ENCODE measurements around the gene CTNNA3.

CTNNA3 gene

DNA sequence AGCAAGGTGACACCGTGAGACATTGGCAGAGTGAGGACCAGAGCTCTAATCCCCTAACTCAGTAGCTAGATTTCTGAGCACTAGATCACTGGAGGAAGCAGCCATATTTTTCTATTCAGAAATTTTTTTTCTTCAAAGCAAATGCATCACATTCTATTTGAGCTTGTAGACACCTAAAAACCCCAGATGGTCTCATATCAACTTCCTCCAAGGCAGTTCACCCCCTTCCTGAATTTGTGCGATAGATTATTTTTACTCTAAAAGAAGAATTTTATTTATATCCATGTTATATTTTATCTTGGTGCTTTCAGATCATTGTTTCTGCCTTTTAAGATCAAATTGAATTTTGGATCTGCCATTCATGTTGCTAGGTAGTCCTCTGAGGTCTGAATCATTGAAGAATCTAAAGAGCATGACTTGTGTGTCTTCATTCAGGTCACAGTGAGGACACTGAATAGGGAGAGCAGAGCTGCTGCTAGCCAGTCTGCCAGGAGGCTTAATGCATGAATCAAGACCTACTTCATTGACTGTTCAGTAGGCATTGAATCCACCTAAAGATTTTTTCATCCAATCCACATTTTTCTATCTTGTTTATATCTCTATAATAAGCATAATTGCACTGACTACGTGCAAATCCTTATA, 863.1 kb downstream of the CTNNA3 start:
- no peaks in the 10 kb centered on the region for H3K36me3 ChIP-seq (ENCODE audit: control insufficient read depth, low read length)
- H3K9me3 ChIP-seq (ENCODE audit: control insufficient read depth, insufficient read depth, low read length): no peaks in the 10 kb centered on the region
- no peaks in the 10 kb centered on the region for H3K9me2 ChIP-seq (replicated peaks; ENCODE audit: control insufficient read depth, low read length)
- H3K4me1 ChIP-seq (ENCODE audit: control insufficient read depth, low read length): no peaks in the 10 kb centered on the region
- no peak overlapping the region for H3K4me3 ChIP-seq (ENCODE audit: low read length)
- H3K79me2 ChIP-seq (ENCODE audit: control insufficient read depth, low read length): no peaks in the 10 kb centered on the region
- H4K20me1 ChIP-seq (ENCODE audit: control insufficient read depth, insufficient read depth, low read depth, low read length): no peaks in the 10 kb centered on the region
- no peaks in the 10 kb centered on the region for H3K27me3 ChIP-seq (ENCODE audit: control insufficient read depth, low read length)
- H3K27ac ChIP-seq (ENCODE audit: low read depth, low read length): no peak overlapping the region
- TF ChIP-seq, protein P1, sequence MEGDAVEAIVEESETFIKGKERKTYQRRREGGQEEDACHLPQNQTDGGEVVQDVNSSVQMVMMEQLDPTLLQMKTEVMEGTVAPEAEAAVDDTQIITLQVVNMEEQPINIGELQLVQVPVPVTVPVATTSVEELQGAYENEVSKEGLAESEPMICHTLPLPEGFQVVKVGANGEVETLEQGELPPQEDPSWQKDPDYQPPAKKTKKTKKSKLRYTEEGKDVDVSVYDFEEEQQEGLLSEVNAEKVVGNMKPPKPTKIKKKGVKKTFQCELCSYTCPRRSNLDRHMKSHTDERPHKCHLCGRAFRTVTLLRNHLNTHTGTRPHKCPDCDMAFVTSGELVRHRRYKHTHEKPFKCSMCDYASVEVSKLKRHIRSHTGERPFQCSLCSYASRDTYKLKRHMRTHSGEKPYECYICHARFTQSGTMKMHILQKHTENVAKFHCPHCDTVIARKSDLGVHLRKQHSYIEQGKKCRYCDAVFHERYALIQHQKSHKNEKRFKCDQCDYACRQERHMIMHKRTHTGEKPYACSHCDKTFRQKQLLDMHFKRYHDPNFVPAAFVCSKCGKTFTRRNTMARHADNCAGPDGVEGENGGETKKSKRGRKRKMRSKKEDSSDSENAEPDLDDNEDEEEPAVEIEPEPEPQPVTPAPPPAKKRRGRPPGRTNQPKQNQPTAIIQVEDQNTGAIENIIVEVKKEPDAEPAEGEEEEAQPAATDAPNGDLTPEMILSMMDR (IDR thresholded peaks at IDR 0.05; ENCODE audit: low read depth, low read length, poor library complexity, severe bottlenecking): no peak
- no peak for TF ChIP-seq EZH2phosphoT487 (IDR thresholded peaks at IDR 0.05; ENCODE audit: borderline replicate concordance, low read length)
- H3K4me2 ChIP-seq (ENCODE audit: low read length): no peak overlapping the region
- no peaks in the 10 kb centered on the region for H3F3A ChIP-seq (ENCODE audit: control insufficient read depth, insufficient read depth)

DNA sequence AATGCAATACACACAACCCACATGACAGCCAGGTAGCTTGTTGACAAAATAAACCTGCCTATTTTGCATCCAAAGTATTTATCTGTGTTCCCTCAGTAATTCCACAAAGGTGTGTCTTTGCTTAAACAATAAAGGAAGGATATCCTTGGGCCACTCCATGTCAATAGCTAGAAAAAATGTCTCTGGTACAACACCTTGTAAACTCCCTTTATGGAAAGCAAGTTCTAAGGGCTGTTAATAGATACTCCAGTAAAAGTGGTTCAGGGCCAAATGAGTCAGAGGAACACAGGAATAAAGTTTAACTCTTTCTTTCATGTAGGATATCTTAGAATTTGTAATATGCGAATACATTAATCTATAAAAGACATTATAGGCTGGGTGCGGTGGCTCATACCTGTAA, 867.0 kb downstream of the CTNNA3 start:
- Histone ChIP-seq H4K20me1 (ENCODE audit: control insufficient read depth, insufficient read depth, low read depth, low read length) (no peaks in the 10 kb centered on the region), H3K9me3 (ENCODE audit: control insufficient read depth, insufficient read depth, low read length) (no peaks in the 10 kb centered on the region), H3K36me3 (ENCODE audit: control insufficient read depth, low read length) (no peaks in the 10 kb centered on the region), H3K9me2 (replicated peaks; ENCODE audit: control insufficient read depth, low read length) (no peaks in the 10 kb centered on the region), H3K4me1 (ENCODE audit: control insufficient read depth, low read length) (no peaks in the 10 kb centered on the region), H3F3A (ENCODE audit: control insufficient read depth, insufficient read depth) (no peaks in the 10 kb centered on the region), H3K79me2 (ENCODE audit: control insufficient read depth, low read length) (no peaks in the 10 kb centered on the region), H3K4me2 (ENCODE audit: low read length) (no peak overlapping the region), H3K27ac (ENCODE audit: low read depth, low read length) (no peak overlapping the region), H3K4me3 (ENCODE audit: low read length) (no peak overlapping the region), H3K27me3 (ENCODE audit: control insufficient read depth, low read length) (no peaks in the 10 kb centered on the region)
- TF ChIP-seq, protein P1 (IDR thresholded peaks at IDR 0.05; ENCODE audit: low read depth, low read length, poor library complexity, severe bottlenecking): no peak
- TF ChIP-seq EZH2phosphoT487 (IDR thresholded peaks at IDR 0.05; ENCODE audit: borderline replicate concordance, low read length): no peak

GRCh38 chr10:66827353-66827752, 868.6 kb downstream of the CTNNA3 start:
- no peaks in the 10 kb centered on the region for H3K79me2 ChIP-seq (ENCODE audit: control insufficient read depth, low read length)
- H3K27ac ChIP-seq (ENCODE audit: low read depth, low read length): no peak overlapping the region

More at GRCh38 chr10:66827353-66827752, 868.6 kb downstream of the CTNNA3 start:
- Histone ChIP-seq H3K4me2 (ENCODE audit: low read length) (no peak overlapping the region), H3K9me3 (ENCODE audit: control insufficient read depth, insufficient read depth, low read length) (no peaks in the 10 kb centered on the region), H4K20me1 (ENCODE audit: control insufficient read depth, insufficient read depth, low read depth, low read length) (no peaks in the 10 kb centered on the region), H3K4me3 (ENCODE audit: low read length) (no peak overlapping the region), H3K4me1 (ENCODE audit: control insufficient read depth, low read length) (no peaks in the 10 kb centered on the region), H3K36me3 (ENCODE audit: control insufficient read depth, low read length) (no peaks in the 10 kb centered on the region), H3F3A (ENCODE audit: control insufficient read depth, insufficient read depth) (no peaks in the 10 kb centered on the region), H3K9me2 (replicated peaks; ENCODE audit: control insufficient read depth, low read length) (no peaks in the 10 kb centered on the region), H3K27me3 (ENCODE audit: control insufficient read depth, low read length) (no peaks in the 10 kb centered on the region)
- TF ChIP-seq EZH2phosphoT487 (IDR thresholded peaks at IDR 0.05; ENCODE audit: borderline replicate concordance, low read length): no peak
- TF ChIP-seq, protein P1 (IDR thresholded peaks at IDR 0.05; ENCODE audit: low read depth, low read length, poor library complexity, severe bottlenecking): no peak

Measured in DOHH2 (cell line).